ENCODE data around the gene FAM171A2. TPM values are rescaled to one million over a fixed set of nuclear protein-coding genes. Genes with fewer than 3 reads are reported as not detected.

FAM171A2 gene
- polyA plus RNA-seq, 3 donors = not detected

DNA sequence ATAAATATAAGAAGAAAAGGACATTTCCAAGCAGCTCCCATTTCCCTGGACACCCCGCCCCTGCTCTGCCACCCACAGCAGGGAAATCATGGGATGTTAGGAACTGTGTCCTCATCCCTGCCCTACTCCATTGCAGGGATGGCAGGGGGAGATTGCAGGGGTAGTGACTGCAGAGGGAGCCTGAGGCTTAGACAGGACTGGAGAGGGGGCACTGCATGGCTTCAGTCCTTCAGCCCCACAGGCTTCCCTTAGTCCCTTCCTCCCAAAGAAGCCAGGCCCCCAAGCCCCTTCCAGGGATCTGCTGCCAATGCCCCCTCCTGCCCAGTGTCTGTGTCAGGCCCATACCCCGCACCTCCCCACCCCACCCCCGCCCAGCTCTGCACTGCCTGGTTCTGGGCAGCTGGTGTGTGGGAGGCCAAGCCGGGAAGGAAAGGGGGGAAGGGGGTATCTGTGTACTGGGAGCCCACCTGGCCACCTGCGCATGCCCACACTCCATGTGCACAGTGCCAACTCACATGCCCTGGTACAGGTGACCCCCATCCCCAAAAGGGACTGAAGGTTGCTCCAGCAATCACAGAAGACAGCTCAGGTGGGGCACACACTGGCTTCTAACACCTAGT lies 52.0 kb downstream of the FAM171A2 start:
- H3K36me3 Mint-ChIP-seq = peaks cover 5 to 12% of the 10 kb centered on the region in 2 donors

GRCh38 chr17:44310609-44311376 lies 52.9 kb downstream of the FAM171A2 start:
- H3K4me3 ChIP-seq (replicated peaks in 1 of 3; ENCODE audit: low read depth in 2 of 3, low read length in 3 of 3) = no peak overlapping the region
- 93% methylated on average over 10 of the region's 10 CpGs for WGBS (ENCODE audit: insufficient coverage)
- DNase-seq = no peak
- peaks cover 61 to 76% (median 69%) of the 10 kb centered on the region in 3 donors for H3K27me3 Mint-ChIP-seq (ENCODE audit: low read depth in 3 of 3)
- peaks cover 0 to 3% of the 10 kb centered on the region in 2 donors for H3K9me3 ChIP-seq (replicated peaks in 1 of 2; ENCODE audit: control insufficient read depth in 1 of 2, insufficient read depth in 1 of 2, low read length in 2 of 2)
- peaks cover 22 to 60% of the 10 kb centered on the region in 2 donors for H3K27me3 ChIP-seq (ENCODE audit: control insufficient read depth in 2 of 2, insufficient read depth in 2 of 2, low read length in 2 of 2)
- no peak overlapping the region for H3K9ac ChIP-seq (ENCODE audit: insufficient read depth, low read length, poor library complexity, severe bottlenecking)
- no peak overlapping the region for H3K27ac Mint-ChIP-seq
- H3K36me3 Mint-ChIP-seq = peaks cover 4 to 8% of the 10 kb centered on the region in 2 donors
- H2AFZ ChIP-seq (ENCODE audit: insufficient read depth, low read depth, low read length, poor library complexity, severe bottlenecking) = no peak overlapping the region
- intact Hi-C loops (cut with micrococcal nuclease) = no loop called here
- H3K4me3 Mint-ChIP-seq = no peak overlapping the region
- no peaks in the 10 kb centered on the region for H3K79me2 ChIP-seq (ENCODE audit: insufficient read depth, low read length)
- peaks cover 25% of the 10 kb centered on the region for H3K4me1 Mint-ChIP-seq
- TF ChIP-seq, protein P1, sequence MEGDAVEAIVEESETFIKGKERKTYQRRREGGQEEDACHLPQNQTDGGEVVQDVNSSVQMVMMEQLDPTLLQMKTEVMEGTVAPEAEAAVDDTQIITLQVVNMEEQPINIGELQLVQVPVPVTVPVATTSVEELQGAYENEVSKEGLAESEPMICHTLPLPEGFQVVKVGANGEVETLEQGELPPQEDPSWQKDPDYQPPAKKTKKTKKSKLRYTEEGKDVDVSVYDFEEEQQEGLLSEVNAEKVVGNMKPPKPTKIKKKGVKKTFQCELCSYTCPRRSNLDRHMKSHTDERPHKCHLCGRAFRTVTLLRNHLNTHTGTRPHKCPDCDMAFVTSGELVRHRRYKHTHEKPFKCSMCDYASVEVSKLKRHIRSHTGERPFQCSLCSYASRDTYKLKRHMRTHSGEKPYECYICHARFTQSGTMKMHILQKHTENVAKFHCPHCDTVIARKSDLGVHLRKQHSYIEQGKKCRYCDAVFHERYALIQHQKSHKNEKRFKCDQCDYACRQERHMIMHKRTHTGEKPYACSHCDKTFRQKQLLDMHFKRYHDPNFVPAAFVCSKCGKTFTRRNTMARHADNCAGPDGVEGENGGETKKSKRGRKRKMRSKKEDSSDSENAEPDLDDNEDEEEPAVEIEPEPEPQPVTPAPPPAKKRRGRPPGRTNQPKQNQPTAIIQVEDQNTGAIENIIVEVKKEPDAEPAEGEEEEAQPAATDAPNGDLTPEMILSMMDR (IDR thresholded peaks at IDR 0.05) = no peak
- H3K9me3 Mint-ChIP-seq = peaks cover 0 to 6% (median 4%) of the 10 kb centered on the region in 7 donors
- no peaks in the 10 kb centered on the region for H3K36me3 ChIP-seq (replicated peaks in 1 of 2; ENCODE audit: control insufficient read depth in 1 of 2, insufficient read depth in 2 of 2, low read length in 2 of 2)
- peaks cover 20 to 22% of the 10 kb centered on the region in 2 donors for H3K4me1 ChIP-seq (ENCODE audit: control insufficient read depth in 1 of 2, insufficient read depth in 2 of 2, low read length in 2 of 2)
- H3K27ac ChIP-seq (ENCODE audit: low read depth in 1 of 2, low read length in 2 of 2) = no peak overlapping the region
- no peak overlapping the region for H3K4me2 ChIP-seq (replicated peaks; ENCODE audit: extremely low read depth, low read length, poor library complexity, severe bottlenecking)
- no peaks in the 10 kb centered on the region for H4K20me1 ChIP-seq (ENCODE audit: insufficient read depth, low read length)

More for the DNA sequence above, 52.0 kb downstream of the FAM171A2 start:
- Mint-ChIP-seq H3K9me3 (peaks cover 0 to 14% (median 8%) of the 10 kb centered on the region in 7 donors), H3K27me3 (ENCODE audit: low read depth in 3 of 3) (peaks cover 62 to 76% (median 70%) of the 10 kb centered on the region in 3 donors), H3K4me3 (no peak overlapping the region), H3K4me1 (peaks cover 33% of the 10 kb centered on the region), H3K27ac (no peak overlapping the region)
- no peak for DNase-seq
- intact Hi-C loops (cut with micrococcal nuclease) = no loop called here
- H2AFZ ChIP-seq (ENCODE audit: insufficient read depth, low read depth, low read length, poor library complexity, severe bottlenecking) = no peak overlapping the region
- no peaks in the 10 kb centered on the region for H3K79me2 ChIP-seq (ENCODE audit: insufficient read depth, low read length)
- peaks cover 30 to 69% of the 10 kb centered on the region in 2 donors for H3K27me3 ChIP-seq (ENCODE audit: control insufficient read depth in 2 of 2, insufficient read depth in 2 of 2, low read length in 2 of 2)
- no CpG with 5 or more reads among the region's 5 CpGs for WGBS (ENCODE audit: insufficient coverage)
- no peak overlapping the region for H3K9ac ChIP-seq (ENCODE audit: insufficient read depth, low read length, poor library complexity, severe bottlenecking)
- no peaks in the 10 kb centered on the region for H3K36me3 ChIP-seq (replicated peaks in 1 of 2; ENCODE audit: control insufficient read depth in 1 of 2, insufficient read depth in 2 of 2, low read length in 2 of 2)
- H3K9me3 ChIP-seq (replicated peaks in 1 of 2; ENCODE audit: control insufficient read depth in 1 of 2, insufficient read depth in 1 of 2, low read length in 2 of 2) = peaks cover 0 to 10% of the 10 kb centered on the region in 2 donors
- H3K4me3 ChIP-seq (replicated peaks in 1 of 3; ENCODE audit: low read depth in 2 of 3, low read length in 3 of 3) = no peak overlapping the region
- no peak overlapping the region for H3K4me2 ChIP-seq (replicated peaks; ENCODE audit: extremely low read depth, low read length, poor library complexity, severe bottlenecking)
- no peaks in the 10 kb centered on the region for H4K20me1 ChIP-seq (ENCODE audit: insufficient read depth, low read length)
- TF ChIP-seq, protein P1 (IDR thresholded peaks at IDR 0.05) = no peak
- H3K27ac ChIP-seq (ENCODE audit: low read depth in 1 of 2, low read length in 2 of 2) = no peak overlapping the region
- peaks cover 20 to 26% of the 10 kb centered on the region in 2 donors for H3K4me1 ChIP-seq (ENCODE audit: control insufficient read depth in 1 of 2, insufficient read depth in 2 of 2, low read length in 2 of 2)

All from CD14-positive monocyte (primary cell).